GM18867 (cell line): ENCODE results near the gene SPSB2.

ENCODE experiments used
- ATAC-seq: cut with Tn5 transposase; IDR thresholded peaks from one replicate; pipeline ENCODE4 v1.9.1; 2021; ENCODE audit warnings: mild to moderate bottlenecking, moderate library complexity; ENCODE audit not compliant: unreplicated experiment

SPSB2 gene

GRCh38 chr12:6822426-6823135 lies 50.5 kb downstream of the SPSB2 start:
- no peak for ATAC-seq

DNA sequence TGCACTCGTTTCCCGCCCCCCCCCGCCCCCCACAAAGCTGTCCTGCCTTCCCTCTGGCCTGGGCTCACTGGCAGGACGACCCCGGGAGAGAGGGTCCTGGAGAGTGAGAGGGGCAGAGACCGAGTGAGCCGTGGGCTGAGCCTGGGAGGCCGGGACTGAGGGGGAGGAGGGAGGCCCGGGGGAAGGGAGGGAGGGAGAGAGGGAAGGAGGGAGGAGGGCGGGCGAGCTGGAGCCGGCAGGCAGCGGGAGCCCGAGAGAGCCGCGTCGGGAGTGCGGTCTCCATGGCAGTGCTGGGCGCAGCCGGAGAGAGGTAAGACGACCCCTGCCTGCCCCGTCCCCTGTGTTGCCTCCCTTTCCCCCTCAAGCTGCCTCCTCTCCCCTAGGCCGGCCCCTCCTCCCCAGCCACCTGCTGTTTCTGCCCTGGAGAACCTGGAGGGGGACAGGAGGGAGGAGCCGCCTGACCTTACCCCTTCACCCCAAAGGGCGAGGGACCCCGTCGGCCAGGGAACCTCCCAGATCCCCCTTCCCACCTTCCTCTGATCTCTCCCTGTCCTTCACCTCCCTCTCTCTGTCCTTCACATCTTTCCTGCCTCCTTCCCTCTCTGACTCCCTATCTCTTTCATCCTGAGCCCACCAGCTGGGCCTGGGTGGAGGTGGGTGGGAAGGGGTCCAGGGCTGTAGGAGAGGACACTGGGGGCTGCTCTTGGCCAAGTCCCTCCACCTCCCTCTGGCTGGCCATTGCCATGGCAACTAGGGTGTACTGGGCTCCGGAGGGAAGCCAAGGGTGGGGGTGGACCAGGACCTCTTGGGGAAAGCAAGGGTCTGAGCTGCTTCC lies 51.3 kb downstream of the SPSB2 start, which contains the start of gene GPR162:
TSS of gene GPR162 (plus strand) at position 231 of the 835 bp plus-strand sequence. CDS start 2,078 bp downstream, outside the sequence.
- no peak for ATAC-seq
